ENCODE measurements around the gene ISCU. TPM values are rescaled to one million over a fixed set of nuclear protein-coding genes. Genes with fewer than 3 reads are reported as not detected.
A peak's percentile ranks its signal among the peaks of the same experiment; 100 is the strongest.

The ISCU gene
- total and polyA plus RNA-seq, 8 donors: 83.3 to 256 (median 165) TPM

DNA sequence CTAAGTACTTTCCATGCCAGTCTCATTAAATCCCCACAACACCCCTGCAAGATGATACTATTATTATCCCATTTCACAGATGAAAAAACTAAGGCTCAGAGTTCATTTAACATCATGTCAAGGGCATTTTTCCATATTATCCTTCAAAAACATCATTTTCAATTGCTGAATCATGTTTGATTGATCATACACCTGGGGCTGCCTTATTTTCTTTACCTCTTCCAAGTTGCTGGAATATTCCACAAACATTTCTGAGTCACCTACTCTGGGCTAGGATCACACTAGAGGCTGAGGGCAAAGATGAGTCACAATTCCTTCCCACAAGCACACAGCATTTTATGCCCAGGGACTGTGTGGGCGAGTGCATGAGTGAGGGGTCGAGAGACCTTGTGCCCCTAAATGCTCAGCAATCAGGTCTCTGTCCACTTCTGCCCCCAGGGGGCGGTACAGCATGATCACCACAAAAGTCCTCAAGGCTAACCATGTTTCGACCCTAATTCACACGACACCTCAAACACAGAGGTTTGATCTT is 49.6 kb downstream of the ISCU start:
- 39 to 82% (median 53%) methylated on average over 2 to 5 of the region's 5 CpGs for WGBS, 5 donors
- H3K4me3 ChIP-seq: no peak overlapping the region
- no peak for DNase-seq
- no peaks in the 10 kb centered on the region for H3K9me3 ChIP-seq
- peaks cover 0 to 8% (median 3%) of the 10 kb centered on the region in 3 donors for H3K27me3 ChIP-seq
- intact Hi-C loops (cut with DNase I; ENCODE audit: low total_unique reads): no loop called here
- H3K27ac ChIP-seq: no peak overlapping the region
- peaks cover 0 to 26% (median 9%) of the 10 kb centered on the region in 4 donors for H3K4me1 ChIP-seq
- H3K36me3 ChIP-seq: no peaks in the 10 kb centered on the region
- TF ChIP-seq CTCF (IDR thresholded peaks at IDR 0.05): peak in 2 of 7 experiments; percentile 9 to 17
- TF ChIP-seq POLR2A (IDR thresholded peaks at IDR 0.05): no peak

DNA sequence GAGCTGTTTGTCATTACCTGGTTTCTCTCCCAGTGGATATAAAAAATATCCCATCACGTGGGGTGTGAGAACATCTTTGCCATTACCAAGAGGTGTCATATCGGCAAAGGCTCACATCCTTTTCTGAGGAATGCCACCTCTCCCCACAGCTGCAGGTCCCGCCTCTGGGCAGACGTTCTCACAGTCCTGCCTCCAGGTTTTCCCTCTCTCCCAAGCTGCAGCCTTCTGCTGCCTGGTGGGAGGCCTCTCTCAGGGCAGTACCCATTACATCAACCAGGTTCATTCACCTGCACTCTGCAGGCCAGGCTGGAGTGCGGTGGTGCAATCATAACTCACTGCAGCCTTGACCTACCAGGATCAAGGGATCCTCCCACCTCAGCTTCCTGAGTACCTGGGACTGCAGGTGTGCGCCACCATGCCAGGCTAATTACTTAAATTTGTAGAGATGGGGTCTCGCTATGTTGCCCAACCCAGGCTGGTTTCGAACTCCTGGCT is 50.4 kb downstream of the ISCU start:
- no peak overlapping the region for H3K4me3 ChIP-seq
- H3K36me3 ChIP-seq: no peaks in the 10 kb centered on the region
- TF ChIP-seq POLR2AphosphoS5 (IDR thresholded peaks at IDR 0.05) (no peak), CTCF (IDR thresholded peaks at IDR 0.05) (no peak)
- no peak for DNase-seq
- no peaks in the 10 kb centered on the region for H3K9me3 ChIP-seq
- 63 to 84% (median 71%) methylated on average over 6 to 8 of the region's 8 CpGs for WGBS, 5 donors
- peaks cover 0 to 8% (median 1%) of the 10 kb centered on the region in 3 donors for H3K27me3 ChIP-seq
- intact Hi-C loops (cut with DNase I; ENCODE audit: low total_unique reads): no loop called here
- peaks cover 0 to 35% (median 15%) of the 10 kb centered on the region in 4 donors for H3K4me1 ChIP-seq
- no peak overlapping the region for H3K27ac ChIP-seq

GRCh38 chr12:108613548-108613947 is 51.2 kb downstream of the ISCU start:
- peaks cover 0 to 8% (median 0%) of the 10 kb centered on the region in 3 donors for H3K27me3 ChIP-seq
- H3K36me3 ChIP-seq: no peaks in the 10 kb centered on the region
- no peak for DNase-seq
- H3K27ac ChIP-seq: no peak overlapping the region
- 40 to 56% (median 51%) methylated on average over 8 to 9 of the region's 9 CpGs for WGBS, 5 donors
- intact Hi-C loops (cut with DNase I; ENCODE audit: low total_unique reads): no loop called here
- H3K4me1 ChIP-seq: peaks cover 0 to 41% (median 21%) of the 10 kb centered on the region in 4 donors
- TF ChIP-seq POLR2A (IDR thresholded peaks at IDR 0.05): no peak
- TF ChIP-seq POLR2AphosphoS5 (IDR thresholded peaks at IDR 0.05): no peak
- no peak for TF ChIP-seq CTCF (IDR thresholded peaks at IDR 0.05)
- TF ChIP-seq EP300 (IDR thresholded peaks at IDR 0.05): no peak
- no peaks in the 10 kb centered on the region for H3K9me3 ChIP-seq
- H3K4me3 ChIP-seq: no peak overlapping the region

DNA sequence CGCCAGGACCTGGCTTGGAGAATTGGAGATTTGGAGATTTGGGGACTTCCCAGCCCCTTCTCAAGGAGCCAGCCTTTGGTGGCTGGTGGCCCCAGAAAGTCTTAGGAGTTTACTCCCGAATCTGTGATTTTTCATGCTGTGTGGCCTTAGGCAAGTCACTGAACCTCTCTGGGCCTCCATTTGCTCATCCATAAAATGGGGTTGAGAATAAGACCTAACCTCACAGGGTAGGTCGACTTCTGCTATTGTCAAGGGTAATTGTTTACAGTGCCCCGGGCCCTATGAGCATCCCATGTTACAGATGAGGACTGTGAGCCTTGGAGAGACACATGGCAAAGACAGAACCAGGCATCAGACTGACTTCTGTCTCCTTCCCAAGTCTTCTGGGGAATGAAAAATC is 51.6 kb downstream of the ISCU start:
- WGBS, 5 donors: 74 to 85% (median 81%) methylated on average over 3 to 4 of the region's 4 CpGs
- Histone ChIP-seq H3K4me3 (no peak overlapping the region), H3K27me3 (peaks cover 0 to 8% (median 0%) of the 10 kb centered on the region in 3 donors), H3K4me1 (peaks cover 0 to 41% (median 22%) of the 10 kb centered on the region in 4 donors), H3K36me3 (no peaks in the 10 kb centered on the region), H3K27ac (no peak overlapping the region), H3K9me3 (no peaks in the 10 kb centered on the region)
- no peak for TF ChIP-seq EP300 (IDR thresholded peaks at IDR 0.05)
- TF ChIP-seq POLR2A (IDR thresholded peaks at IDR 0.05): no peak
- no peak for TF ChIP-seq POLR2AphosphoS5 (IDR thresholded peaks at IDR 0.05)
- TF ChIP-seq CTCF (IDR thresholded peaks at IDR 0.05): no peak
- intact Hi-C loops (cut with DNase I; ENCODE audit: low total_unique reads): no loop called here
- no peak for DNase-seq

Measured in stomach (tissue), 9 donors.